Activated T-cell treated with anti-CD3 and anti-CD28 coated beads for 4 hours (primary cell): ENCODE results near the gene ANO8.
"Not testable (repeated sequence)": the region's sequence is repeated elsewhere in the genome, so short reads cannot be mapped to it uniquely, and the experiment has no call there.

Experiments
- DNase-seq: peaks from one replicate; pipeline ENCODE4 v3.0.0-alpha.2; 2020

Gene ANO8

GRCh38 chr19:17309965-17310461, 24.6 kb downstream of the ANO8 start:
- no peak for DNase-seq

GRCh38 chr19:17309198-17309964, 25.3 kb downstream of the ANO8 start, which contains the start of gene DDA1:
Gene DDA1 (plus strand): TSS chr19:17309563. CDS start chr19:17309655, 92 bp downstream.
- peak; percentile 97 for DNase-seq

- no peak for DNase-seq
Measured at GRCh38 chr19:17307876-17308377, 26.7 kb downstream of the ANO8 start.

- no peak for DNase-seq
Measured at GRCh38 chr19:17306285-17306714, 28.4 kb downstream of the ANO8 start.

- peak; percentile 83 for DNase-seq
Measured at GRCh38 chr19:17305517-17306284, 29.0 kb downstream of the ANO8 start, which contains the start of gene MRPL34. Gene MRPL34 (plus strand): TSS chr19:17305872. CDS start chr19:17305893, 21 bp downstream.

GRCh38 chr19:17305216-17305516, 29.5 kb downstream of the ANO8 start:
- no peak for DNase-seq

- DNase-seq = no peak
Measured at GRCh38 chr19:17304386-17305215, 30.1 kb downstream of the ANO8 start.

- DNase-seq = no peak
Measured at GRCh38 chr19:17303940-17304267, 30.8 kb downstream of the ANO8 start.

- peak; percentile 88 for DNase-seq
Measured at GRCh38 chr19:17303167-17303939, 31.3 kb downstream of the ANO8 start, which contains the start of gene ABHD8. Gene ABHD8 (minus strand): TSS chr19:17303425. CDS start chr19:17301616, 1,809 bp downstream.

- DNase-seq = peak; percentile 34
Measured at GRCh38 chr19:17302391-17303166, 32.1 kb downstream of the ANO8 start.

- no peak for DNase-seq
Measured at GRCh38 chr19:17300992-17301619, 33.5 kb downstream of the ANO8 start.

- DNase-seq = no peak
Measured at GRCh38 chr19:17296976-17297375, 37.7 kb downstream of the ANO8 start.

- no peak for DNase-seq
Measured at GRCh38 chr19:17296273-17296672, 38.4 kb downstream of the ANO8 start.

GRCh38 chr19:17295551-17295950, 39.1 kb downstream of the ANO8 start:
- not testable (repeated sequence) for DNase-seq

- peak; percentile 33 for DNase-seq
Measured at GRCh38 chr19:17294051-17294891, 40.4 kb downstream of the ANO8 start.

GRCh38 chr19:17293605-17294004, 41.0 kb downstream of the ANO8 start:
- no peak for DNase-seq

GRCh38 chr19:17292301-17293074, 42.2 kb downstream of the ANO8 start:
- DNase-seq = peak; percentile 75

- DNase-seq = peak; percentile 18
Measured at GRCh38 chr19:17289489-17289888, 45.2 kb downstream of the ANO8 start.

- DNase-seq = no peak
Measured at GRCh38 chr19:17286752-17287151, 47.9 kb downstream of the ANO8 start.
